Measurements from ENCODE around the gene RNF167.

DNA sequence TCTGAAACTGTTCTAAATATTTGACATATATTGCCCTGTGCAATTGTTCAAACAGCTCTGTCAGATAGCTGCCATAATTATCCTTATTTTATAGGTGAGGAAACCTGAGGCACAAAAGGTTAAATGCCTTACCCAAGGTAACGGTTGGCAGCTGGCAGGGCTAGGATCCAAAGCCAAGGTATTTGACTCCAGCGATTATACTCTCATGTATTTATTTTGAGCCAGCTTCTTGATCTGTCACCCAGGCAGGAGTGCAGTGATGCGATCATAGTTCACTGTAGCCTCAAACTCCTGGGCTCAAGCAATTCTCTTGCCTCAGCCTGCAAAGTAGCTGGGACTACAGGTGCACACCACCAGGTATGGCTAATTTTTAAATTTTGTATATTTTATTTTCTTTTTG is 18.0 kb downstream of the RNF167 start:
- TF ChIP-seq MAFK (IDR thresholded peaks at IDR 0.05; ENCODE audit: low read depth, low read length) (no peak), POLR2A (IDR thresholded peaks at IDR 0.05; ENCODE audit: control extremely low read depth in 1 of 2, low read depth in 2 of 2, low read length in 2 of 2) (no peak), POLR2AphosphoS5 (IDR thresholded peaks at IDR 0.05; ENCODE audit: low read depth, low read length) (no peak), EZH2 (IDR thresholded peaks at IDR 0.05; ENCODE audit: low read depth, low read length, severe bottlenecking) (no peak), FOSL1 (IDR thresholded peaks at IDR 0.05; ENCODE audit: insufficient read depth, low read depth, low read length) (no peak), CBX5 (IDR thresholded peaks at IDR 0.05; ENCODE audit: low read depth, low read length) (no peak), GABPA (IDR thresholded peaks at IDR 0.05; ENCODE audit: borderline replicate concordance, insufficient read depth, low read length) (no peak), PHF8 (conservative IDR thresholded peaks at IDR 0.05; ENCODE audit: low read depth, low read length) (no peak), KDM1A (IDR thresholded peaks at IDR 0.05; ENCODE audit: borderline replicate concordance, low read length) (no peak), RFX5 (IDR thresholded peaks at IDR 0.05; ENCODE audit: borderline replicate concordance, low read depth, low read length) (no peak)
- TF ChIP-seq, protein P1, sequence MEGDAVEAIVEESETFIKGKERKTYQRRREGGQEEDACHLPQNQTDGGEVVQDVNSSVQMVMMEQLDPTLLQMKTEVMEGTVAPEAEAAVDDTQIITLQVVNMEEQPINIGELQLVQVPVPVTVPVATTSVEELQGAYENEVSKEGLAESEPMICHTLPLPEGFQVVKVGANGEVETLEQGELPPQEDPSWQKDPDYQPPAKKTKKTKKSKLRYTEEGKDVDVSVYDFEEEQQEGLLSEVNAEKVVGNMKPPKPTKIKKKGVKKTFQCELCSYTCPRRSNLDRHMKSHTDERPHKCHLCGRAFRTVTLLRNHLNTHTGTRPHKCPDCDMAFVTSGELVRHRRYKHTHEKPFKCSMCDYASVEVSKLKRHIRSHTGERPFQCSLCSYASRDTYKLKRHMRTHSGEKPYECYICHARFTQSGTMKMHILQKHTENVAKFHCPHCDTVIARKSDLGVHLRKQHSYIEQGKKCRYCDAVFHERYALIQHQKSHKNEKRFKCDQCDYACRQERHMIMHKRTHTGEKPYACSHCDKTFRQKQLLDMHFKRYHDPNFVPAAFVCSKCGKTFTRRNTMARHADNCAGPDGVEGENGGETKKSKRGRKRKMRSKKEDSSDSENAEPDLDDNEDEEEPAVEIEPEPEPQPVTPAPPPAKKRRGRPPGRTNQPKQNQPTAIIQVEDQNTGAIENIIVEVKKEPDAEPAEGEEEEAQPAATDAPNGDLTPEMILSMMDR (IDR thresholded peaks at IDR 0.05; ENCODE audit: control extremely low read depth in 1 of 3, insufficient read depth in 1 of 3, low read depth in 1 of 3, low read length in 3 of 3), result no peak
- TF ChIP-seq, protein P2, sequence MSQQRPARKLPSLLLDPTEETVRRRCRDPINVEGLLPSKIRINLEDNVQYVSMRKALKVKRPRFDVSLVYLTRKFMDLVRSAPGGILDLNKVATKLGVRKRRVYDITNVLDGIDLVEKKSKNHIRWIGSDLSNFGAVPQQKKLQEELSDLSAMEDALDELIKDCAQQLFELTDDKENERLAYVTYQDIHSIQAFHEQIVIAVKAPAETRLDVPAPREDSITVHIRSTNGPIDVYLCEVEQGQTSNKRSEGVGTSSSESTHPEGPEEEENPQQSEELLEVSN (IDR thresholded peaks at IDR 0.05), result no peak
